LHCN-M2 (cell line): ENCODE data around the gene MCCC1. TPM values are rescaled to one million over a fixed set of nuclear protein-coding genes. Genes with fewer than 3 reads are reported as not detected.
A peak's percentile ranks its signal among the peaks of the same experiment; 100 is the strongest.

Experiments
- DNase-seq: peaks from one replicate; pipeline ENCODE4 v3.0.0-alpha.2; 2012; ENCODE audit warnings: low read depth
- total RNA-seq: library from RNA; depleted of rRNA; stranded (reverse); fragments of >200 nt; gene quantifications from 2 replicates; pipeline ENCODE4 v1.2.3, GENCODE V29; 2014; rRNA removed

The MCCC1 gene
- total RNA-seq, 1 experiment from 2014 or later, result 20.2 TPM

DNA sequence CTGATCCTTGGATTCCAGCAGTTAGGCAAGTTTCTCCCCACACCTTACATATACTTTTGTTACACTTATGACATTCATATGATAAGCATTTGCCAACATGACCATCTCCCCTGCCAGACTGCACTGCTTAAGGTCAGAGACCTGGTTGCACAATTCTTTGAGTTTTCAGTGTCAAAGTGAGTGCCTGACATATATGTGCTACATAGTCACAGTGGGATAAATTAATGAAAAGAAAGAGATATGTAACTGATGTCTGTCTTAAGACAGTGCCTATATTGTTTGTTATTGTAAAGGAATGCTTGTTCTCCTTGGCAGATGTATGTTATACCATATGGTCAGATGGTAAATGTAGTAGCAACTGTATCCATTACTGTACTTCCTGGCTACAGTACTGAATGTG lies 115.4 kb downstream of the MCCC1 start:
- no peak for DNase-seq

DNA sequence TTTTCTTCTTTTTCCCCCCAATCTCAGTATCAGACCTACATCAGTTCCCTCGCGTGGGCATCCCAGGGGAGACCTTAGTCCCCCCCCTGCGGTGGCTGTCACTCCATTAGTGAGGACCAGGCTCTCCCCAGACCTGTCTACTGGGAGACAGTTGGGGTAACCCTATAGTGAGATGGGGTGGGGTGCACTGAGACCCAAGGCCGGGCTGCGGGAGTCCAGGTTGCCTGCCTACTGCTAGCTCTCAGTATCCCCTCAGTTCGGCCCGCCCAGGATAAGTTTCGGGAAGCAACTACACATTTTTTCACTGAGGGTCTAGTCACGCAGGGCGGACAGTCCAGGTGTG lies 118.3 kb downstream of the MCCC1 start:
- DNase-seq, result no peak

DNA sequence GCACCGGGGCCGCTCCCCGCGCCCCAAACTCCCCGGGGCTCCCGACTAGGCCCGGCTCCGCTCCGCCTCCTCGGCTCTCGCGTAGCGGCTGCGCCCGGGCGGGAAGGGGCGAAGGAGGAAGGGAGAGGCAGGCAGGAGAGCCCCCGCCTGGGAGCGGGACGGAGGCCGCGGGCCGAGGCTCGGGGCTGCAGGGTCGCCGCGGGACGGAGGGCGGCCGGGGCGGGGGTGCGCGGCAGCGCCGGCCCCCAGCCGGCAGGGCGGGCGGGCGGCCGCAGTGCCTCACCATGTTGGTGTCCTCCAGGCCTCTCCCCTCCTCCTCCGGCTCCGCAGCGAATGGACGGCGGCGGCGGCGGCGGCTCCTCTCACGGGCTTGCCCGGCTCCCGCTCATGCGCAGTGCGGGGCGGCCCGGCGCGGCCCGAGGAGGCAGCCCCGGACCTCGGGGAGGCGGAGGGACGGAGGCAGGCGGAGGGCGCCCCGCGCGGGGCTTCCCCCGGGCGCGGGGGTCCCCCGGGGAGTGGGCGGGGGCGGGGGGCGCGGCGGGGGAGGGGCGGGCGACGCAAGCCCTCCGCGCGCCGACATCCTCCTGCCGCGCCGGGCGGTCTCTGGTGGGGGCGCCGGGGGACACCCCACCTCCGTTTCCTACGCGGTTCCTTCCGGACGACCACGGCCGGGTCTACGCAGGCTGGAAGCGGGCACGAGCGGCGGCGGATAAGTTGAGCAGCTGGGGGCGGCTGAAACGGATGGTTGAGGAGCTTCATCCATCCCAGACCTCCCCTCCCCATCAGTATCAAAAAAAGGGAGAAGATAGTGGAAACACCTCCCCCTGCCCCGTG lies 118.9 kb downstream of the MCCC1 start, which contains the start of gene DCUN1D1:
Gene DCUN1D1, minus strand, starts transcription at position 335 of the 834 bp plus-strand sequence. Its CDS starts 49 bp downstream, at position 286.
- peak; percentile 79 for DNase-seq

DNA sequence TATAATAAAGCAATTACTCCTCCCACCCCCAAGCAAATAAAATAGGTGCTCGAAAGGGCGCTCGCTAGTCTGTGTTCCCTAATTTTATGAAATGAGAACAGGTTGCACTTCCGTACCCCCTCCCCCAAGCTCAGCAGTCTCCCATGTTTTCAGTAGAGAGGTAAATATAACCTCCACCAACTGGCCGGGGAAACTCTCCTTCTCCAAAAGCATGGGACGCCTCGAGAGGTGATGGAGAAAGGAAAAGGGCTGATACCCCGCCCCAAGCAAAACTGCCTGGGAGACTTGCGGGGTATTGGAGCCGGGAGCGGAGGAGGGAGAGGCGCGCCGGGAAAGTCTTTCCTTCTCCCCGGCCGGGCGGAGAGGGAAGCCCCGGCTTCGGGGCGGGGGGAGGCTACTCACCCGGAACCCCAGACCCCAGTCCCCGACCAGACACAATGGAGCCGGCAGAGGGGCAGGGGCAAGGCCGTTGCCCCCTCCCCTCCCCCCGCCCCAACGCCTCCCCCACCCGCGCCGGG lies 119.6 kb downstream of the MCCC1 start:
- DNase-seq, result peak; percentile 19

DNA sequence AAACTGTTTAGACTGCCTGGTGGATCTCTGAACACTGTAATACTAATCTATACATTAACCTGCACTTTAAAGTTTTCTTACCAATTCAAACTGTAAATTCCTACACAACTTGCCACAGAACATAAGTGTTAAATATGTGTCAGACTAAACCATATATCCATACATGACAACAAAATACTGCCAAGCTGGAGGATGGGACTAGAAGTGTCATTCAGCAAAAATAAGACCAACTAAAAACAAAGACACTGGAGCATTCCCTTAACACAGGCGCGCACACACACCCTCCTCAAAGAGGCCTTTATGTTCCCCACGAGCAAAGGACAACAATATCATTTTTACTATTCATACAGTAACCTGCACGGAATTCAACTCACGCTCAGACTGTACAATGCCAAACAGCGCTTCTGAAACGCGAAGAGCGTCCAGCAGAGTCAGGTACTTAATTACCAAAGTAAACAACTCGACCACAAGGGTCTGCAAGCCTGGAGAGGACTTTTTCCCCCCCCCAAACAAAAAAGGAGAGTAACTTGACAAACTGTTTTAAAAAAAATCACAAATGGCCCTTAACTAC lies 120.1 kb downstream of the MCCC1 start:
- no peak for DNase-seq

DNA sequence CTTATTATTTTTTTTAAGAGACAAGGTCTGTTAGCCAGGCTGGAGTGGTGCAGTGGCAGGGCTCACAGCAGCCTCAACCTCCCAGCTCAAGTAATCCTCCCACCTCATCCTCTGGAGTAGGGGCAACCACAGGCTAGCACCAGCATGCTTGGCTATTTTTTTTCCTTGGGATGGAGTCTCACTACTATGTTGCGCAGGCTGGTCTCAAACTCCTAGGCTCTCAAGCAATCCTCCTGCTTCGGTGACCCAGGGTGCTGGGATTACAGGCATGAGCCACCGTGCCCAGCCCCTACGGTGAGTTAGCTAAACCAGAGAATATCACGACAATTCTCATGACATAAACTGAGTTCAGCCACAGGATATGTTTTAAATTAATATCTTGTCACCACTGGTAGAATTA lies 120.9 kb downstream of the MCCC1 start:
- no peak for DNase-seq

DNA sequence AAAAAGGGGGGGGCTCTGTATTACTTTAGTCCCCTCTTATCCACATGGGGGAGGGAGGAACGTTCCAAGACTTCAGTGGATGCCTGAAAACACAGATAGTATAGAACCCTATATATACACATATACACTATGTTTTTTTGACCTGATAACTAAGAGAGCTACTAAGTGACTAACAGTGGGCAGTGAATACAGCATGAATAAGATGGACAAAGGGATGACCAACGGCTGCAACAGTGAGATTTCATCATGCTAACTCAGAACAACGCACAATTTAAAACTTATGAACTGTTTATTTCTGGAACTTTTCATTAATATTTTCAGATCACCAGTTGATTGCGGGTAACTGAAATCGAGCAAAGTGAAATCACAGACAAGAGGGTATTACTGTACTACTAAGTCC lies 126.2 kb downstream of the MCCC1 start:
- no peak for DNase-seq

DNA sequence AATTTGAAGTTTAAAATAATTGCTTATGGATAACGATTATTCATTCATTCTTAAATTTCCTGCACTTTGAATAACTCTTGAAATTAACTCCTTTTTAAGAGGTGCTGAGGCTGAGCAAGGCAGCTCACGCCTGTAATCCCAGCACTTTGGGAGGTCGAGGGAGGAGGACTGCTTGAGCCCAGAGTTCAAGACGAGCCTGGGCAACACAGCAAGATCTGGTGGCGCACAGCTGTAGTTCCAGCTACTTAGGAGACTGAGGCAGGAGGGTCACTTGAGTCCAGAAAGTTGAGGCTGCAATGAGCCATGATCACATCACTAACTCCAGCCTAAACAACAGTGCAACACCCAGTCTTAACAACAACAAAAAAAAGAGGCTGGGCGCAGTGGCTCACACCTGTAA lies 126.9 kb downstream of the MCCC1 start:
- no peak for DNase-seq

DNA sequence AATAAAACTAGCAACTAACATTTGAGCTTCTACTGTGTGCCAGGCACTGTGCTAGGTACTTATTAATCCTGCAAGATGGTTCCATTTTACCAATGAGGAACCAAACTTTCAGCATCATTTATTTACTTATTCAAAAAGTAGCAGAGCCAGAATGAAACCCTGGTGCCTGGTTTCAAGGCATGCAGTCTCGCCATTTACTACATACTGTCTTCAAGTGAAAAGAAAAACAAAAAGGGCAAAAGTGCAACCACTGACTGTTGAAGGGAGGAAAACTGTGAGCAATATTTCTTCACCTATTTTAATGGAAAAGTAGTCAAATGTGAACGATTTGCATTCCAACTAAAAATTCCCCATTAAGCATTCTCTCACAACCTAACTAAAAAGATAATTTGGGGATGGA lies 127.7 kb downstream of the MCCC1 start:
- DNase-seq, result peak; percentile 32

DNA sequence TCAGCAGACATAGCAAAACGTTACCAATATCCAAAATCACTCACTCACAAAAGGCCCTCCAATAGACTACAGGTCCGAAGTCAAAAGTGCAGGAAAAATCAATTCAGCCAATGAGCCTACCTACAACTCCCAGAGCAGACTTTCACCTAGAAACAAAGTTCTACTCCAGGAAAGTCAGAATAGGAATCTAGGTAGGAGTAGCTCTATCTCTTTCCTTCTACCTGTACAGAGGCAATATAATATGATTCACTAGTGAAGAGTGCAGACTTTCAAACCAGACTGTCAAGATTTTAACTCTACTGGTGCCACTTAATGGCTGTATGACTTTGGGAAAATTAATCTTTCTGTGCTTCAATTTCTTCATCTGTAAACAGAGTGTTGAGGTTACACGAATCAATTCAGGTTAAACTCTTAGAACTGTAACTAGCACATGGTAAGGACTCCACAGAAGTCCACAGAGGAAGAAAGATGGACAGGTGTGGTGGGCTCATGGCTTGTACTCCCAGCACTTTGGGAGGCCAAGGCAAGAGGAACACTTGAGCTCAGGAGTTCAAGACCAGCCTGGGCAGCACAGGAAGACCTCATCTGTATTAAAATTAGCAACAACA lies 128.4 kb downstream of the MCCC1 start:
- DNase-seq, result no peak

DNA sequence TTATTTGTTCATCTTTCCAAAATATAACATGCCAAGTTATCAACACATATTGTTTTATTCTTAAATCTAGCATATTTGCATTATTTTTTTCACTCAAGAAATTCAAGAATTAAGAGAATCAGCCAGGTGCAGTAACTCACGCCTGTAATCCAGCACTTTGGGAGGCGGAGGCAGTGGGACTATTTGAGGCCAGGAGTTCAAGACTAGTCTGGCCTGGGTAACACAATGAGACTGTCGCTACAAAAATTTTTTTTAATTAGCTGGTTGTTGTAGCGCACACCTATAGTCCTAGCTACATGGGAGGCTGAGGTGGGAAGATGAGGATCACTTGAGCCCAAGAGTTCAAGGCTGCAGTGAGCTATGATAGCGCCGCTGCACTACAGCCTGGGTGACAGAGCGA lies 129.4 kb downstream of the MCCC1 start:
- no peak for DNase-seq

DNA sequence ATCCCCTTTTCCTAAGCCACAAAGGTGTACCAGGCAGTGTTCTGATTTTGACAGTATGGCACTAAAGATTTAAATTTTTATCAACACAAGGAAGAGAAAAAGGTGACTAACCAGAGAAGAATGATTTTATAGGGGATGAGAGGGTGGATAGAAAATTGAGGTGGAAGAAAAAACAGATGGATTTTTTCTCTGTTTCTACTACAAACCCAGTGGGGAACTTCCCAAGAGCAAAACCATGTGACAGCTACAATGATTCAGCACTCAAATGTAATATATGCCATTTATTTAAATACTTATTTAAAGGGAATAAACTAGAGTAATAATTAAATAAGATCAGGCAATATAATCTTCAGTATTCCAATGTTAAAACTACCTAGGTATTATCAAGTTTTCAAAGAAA lies 130.0 kb downstream of the MCCC1 start:
- DNase-seq, result peak; percentile 60

DNA sequence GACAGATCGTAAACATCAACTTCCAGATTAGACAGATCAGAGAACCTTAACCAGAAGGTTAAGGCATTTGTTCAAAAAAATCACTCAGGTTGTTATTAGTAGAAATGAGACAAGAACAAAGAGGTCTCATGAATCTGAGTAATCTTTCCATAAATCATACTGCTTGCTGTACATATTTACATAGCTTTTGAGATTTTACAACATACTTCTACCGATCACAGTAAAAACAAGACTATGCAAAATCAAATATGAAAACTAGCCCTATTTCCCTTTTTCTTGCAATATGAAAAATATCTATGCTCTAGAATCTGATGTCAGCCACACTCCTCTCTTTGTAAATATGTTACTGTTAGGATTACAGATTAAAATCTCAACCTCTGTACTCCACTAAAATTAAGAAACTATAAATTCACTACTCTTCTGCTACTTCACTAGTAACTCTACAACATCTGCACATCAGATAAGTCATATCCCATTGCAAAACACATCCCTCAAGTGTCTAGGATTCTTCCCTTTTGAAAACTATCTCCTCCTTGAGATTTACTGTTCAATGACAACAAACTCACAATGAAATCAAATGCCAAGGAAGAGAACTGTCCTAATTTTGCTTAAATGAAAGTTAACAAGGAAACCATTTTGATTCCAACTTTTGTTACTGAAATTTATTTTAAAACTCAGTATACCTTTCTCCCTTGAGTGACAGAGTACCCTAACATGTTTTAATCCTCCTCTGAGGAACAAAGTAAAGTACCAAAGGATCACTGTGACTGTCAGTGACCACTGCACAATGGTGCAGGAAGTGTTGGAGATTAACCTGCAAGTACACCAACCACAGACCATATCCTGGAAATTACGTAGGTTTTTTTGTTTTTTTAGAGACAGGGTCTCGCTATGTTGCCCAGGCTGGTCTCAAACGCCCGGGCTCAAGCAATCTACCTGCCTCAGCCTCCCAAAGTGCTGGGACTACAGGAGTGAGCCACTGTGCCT lies 131.8 kb downstream of the MCCC1 start:
- DNase-seq, result no peak

DNA sequence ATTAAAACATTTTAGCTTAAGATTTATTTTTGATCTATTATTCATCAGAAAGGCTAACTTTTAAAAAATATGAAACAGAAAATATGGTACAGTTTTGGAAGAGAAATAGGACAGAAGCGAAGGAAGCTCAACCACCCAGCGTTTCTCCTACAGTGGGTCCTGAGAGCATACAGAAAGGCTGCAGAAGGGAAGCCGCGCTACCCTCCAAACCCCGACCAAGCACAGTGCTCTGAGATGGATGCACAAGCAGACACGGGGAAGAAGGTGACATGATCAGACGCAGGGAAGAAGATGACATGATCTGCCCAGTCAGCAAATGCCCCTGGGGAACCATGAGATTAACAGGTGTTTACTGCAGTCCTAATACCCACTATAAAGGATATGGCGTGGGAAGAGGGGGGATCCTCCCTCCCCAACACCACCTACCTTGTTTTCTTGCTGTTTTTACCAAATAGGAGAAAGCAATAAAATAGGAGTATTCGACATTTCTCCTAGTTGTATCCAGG lies 133.4 kb downstream of the MCCC1 start:
- DNase-seq, result no peak

Other genes with a start within 250 kb of the MCCC1 start
- gene DCUN1D1, start 119.0 kb downstream of the MCCC1 start, total RNA-seq, result 25.0 and 26.2 TPM in 2 replicates
- not detected in 2 replicates for gene LAMP3, start 63.2 kb upstream of the MCCC1 start, total RNA-seq
- gene B3GNT5, start 153.8 kb upstream of the MCCC1 start, total RNA-seq, result 42.1 and 52.6 TPM in 2 replicates